H9 (cell line): Measurements from ENCODE around the gene HDHD3. TPM values are rescaled to one million over a fixed set of nuclear protein-coding genes. Genes with fewer than 3 reads are reported as not detected.

ENCODE experiments used
- DNase-seq: peaks from one replicate; pipeline ENCODE4 v3.0.0-alpha.2; 2017
- H2AFZ ChIP-seq: one replicate; pipeline ENCODE4 v1.6.1; 2013; ENCODE audit warnings: mild to moderate bottlenecking, low read length, control low read depth, moderate library complexity
- H2AK5ac ChIP-seq: 2 replicates; pipeline ENCODE4 v1.6.1; 2013; ENCODE audit warnings: low read length, control low read depth, mixed read lengths; ENCODE audit not compliant: insufficient read length
- H2BK120ac ChIP-seq: one replicate; pipeline ENCODE4 v1.6.1; 2013; ENCODE audit warnings: low read depth, mild to moderate bottlenecking, low read length, control low read depth, inconsistent platforms; ENCODE audit not compliant: poor library complexity, severe bottlenecking
- H2BK12ac ChIP-seq: 2 replicates; pipeline ENCODE4 v1.6.1; 2013; ENCODE audit warnings: low read length, control low read depth, mixed read lengths, low read depth; ENCODE audit not compliant: insufficient read length
- H2BK15ac ChIP-seq: 2 replicates; pipeline ENCODE4 v1.6.1; 2013; ENCODE audit warnings: low read depth, low read length, control low read depth
- H2BK20ac ChIP-seq: one replicate; pipeline ENCODE4 v1.6.1; 2013; ENCODE audit warnings: low read depth, mild to moderate bottlenecking, low read length, control low read depth, inconsistent platforms; ENCODE audit not compliant: poor library complexity, severe bottlenecking
- H2BK5ac ChIP-seq: 2 replicates; pipeline ENCODE4 v1.6.1; 2013; ENCODE audit warnings: low read length, control low read depth, mixed read lengths; ENCODE audit not compliant: insufficient read length
- H3K14ac ChIP-seq: 2 replicates; pipeline ENCODE4 v1.6.1; 2013; ENCODE audit warnings: low read length, control low read depth; ENCODE audit not compliant: insufficient read depth
- H3K18ac ChIP-seq: 2 replicates; pipeline ENCODE4 v1.6.1; 2013; ENCODE audit warnings: low read depth, mild to moderate bottlenecking, mixed read lengths, low read length, control low read depth; ENCODE audit not compliant: insufficient read length
- H3K23ac ChIP-seq: 2 replicates; pipeline ENCODE4 v1.6.1; 2013; ENCODE audit warnings: low read length, control low read depth, mixed read lengths, low read depth; ENCODE audit not compliant: insufficient read length
- H3K23me2 ChIP-seq: 2 replicates; pipeline ENCODE4 v1.6.1; 2013; ENCODE audit warnings: low read depth, mild to moderate bottlenecking, mixed read lengths, low read length, control low read depth; ENCODE audit not compliant: insufficient read length, poor library complexity, severe bottlenecking
- H3K27ac ChIP-seq: 2 replicates; pipeline ENCODE4 v1.5.1; 2013; ENCODE audit warnings: low read length, control low read depth, mixed read lengths, low read depth; ENCODE audit not compliant: insufficient read length
- H3K27me3 ChIP-seq: 2 replicates; pipeline ENCODE4 v1.6.1; 2013; ENCODE audit warnings: low read length, control low read depth, inconsistent platforms; ENCODE audit not compliant: insufficient read depth
- H3K4ac ChIP-seq: 2 replicates; pipeline ENCODE4 v1.6.1; 2013; ENCODE audit warnings: low read depth, mild to moderate bottlenecking, control low read depth, inconsistent platforms, low read length, moderate library complexity
- H3K4me1 ChIP-seq: 2 replicates; pipeline ENCODE4 v1.6.1; 2013; ENCODE audit warnings: low read length, control low read depth, inconsistent platforms; ENCODE audit not compliant: insufficient read depth
- H3K4me2 ChIP-seq: 2 replicates; pipeline ENCODE4 v1.6.1; 2013; ENCODE audit warnings: low read length, control low read depth, mixed read lengths; ENCODE audit not compliant: insufficient read length, insufficient read depth
- H3K56ac ChIP-seq: 2 replicates; pipeline ENCODE4 v1.6.1; 2013; ENCODE audit warnings: low read depth, mild to moderate bottlenecking, mixed read lengths, low read length, control low read depth; ENCODE audit not compliant: insufficient read length
- H3K79me1 ChIP-seq: 2 replicates; pipeline ENCODE4 v1.6.1; 2013; ENCODE audit warnings: low read depth, mild to moderate bottlenecking, moderate library complexity, low read length, control low read depth, inconsistent platforms; ENCODE audit not compliant: insufficient read depth, poor library complexity, severe bottlenecking
- H3K79me2 ChIP-seq: 2 replicates; pipeline ENCODE4 v1.6.1; 2013; ENCODE audit warnings: low read length, control low read depth, inconsistent platforms; ENCODE audit not compliant: insufficient read depth
- H3K9ac ChIP-seq: 2 replicates; pipeline ENCODE4 v1.6.1; 2013; ENCODE audit warnings: low read length, control low read depth, mixed read lengths; ENCODE audit not compliant: insufficient read length; ENCODE audit errors: extremely low read depth
- H3K9me3 ChIP-seq: one replicate; pipeline ENCODE4 v1.6.1; 2013; ENCODE audit warnings: low read depth, low read length, inconsistent platforms; ENCODE audit not compliant: control insufficient read depth
- H3T11ph ChIP-seq: one replicate; pipeline ENCODE4 v1.6.1; 2013; ENCODE audit warnings: mild to moderate bottlenecking, low read length, control low read depth, inconsistent platforms
- H4K20me1 ChIP-seq: one replicate; pipeline ENCODE4 v1.6.1; 2013; ENCODE audit not compliant: control insufficient read depth, insufficient read length, insufficient read depth
- H4K5ac ChIP-seq: 2 replicates; pipeline ENCODE4 v1.6.1; 2013; ENCODE audit warnings: low read depth, mild to moderate bottlenecking, mixed read lengths, low read length, control low read depth; ENCODE audit not compliant: insufficient read length
- H4K8ac ChIP-seq: replicated peaks from 2 replicates; pipeline ENCODE4 v1.6.1; 2013; ENCODE audit warnings: low read length, control low read depth, mixed read lengths, low read depth; ENCODE audit not compliant: insufficient read length
- H4K91ac ChIP-seq: 2 replicates; pipeline ENCODE4 v1.6.1; 2013; ENCODE audit warnings: low read depth, mild to moderate bottlenecking, moderate library complexity, mixed read lengths, low read length, control low read depth; ENCODE audit not compliant: insufficient read length
- H3K27ac Mint-ChIP-seq, 3 experiments: 2 replicates in 2 of 3; 3 replicates in 1 of 3; pipeline ENCODE4 v1.8.0; 2020 to 2021; ENCODE audit warnings: mixed read lengths in 3 of 3, mild to moderate bottlenecking in 1 of 3, moderate library complexity in 1 of 3
- H3K27me3 Mint-ChIP-seq: 2 replicates; pipeline ENCODE4 v1.8.0; 2021; ENCODE audit warnings: low read depth, mild to moderate bottlenecking, moderate library complexity, mixed read lengths
- H3K36me3 Mint-ChIP-seq, 3 experiments: 2 replicates in 2 of 3; 3 replicates in 1 of 3; pipeline ENCODE4 v1.8.0; 2020 to 2021; ENCODE audit warnings: low read depth in 3 of 3, mixed read lengths in 3 of 3; ENCODE audit not compliant: insufficient read depth in 1 of 3
- H3K4me1 Mint-ChIP-seq, 2 experiments: 2 replicates each; pipeline ENCODE4 v1.8.0; 2020; ENCODE audit warnings: mixed read lengths in 2 of 2
- H3K4me3 Mint-ChIP-seq, 2 experiments: 2 replicates in 1 of 2; 3 replicates in 1 of 2; pipeline ENCODE4 v1.8.0; 2020 to 2021; ENCODE audit warnings: mild to moderate bottlenecking in 2 of 2, mixed read lengths in 2 of 2, moderate library complexity in 1 of 2
- H3K9me3 Mint-ChIP-seq, 2 experiments: 2 replicates in 1 of 2; 3 replicates in 1 of 2; pipeline ENCODE4 v1.8.0; 2020; ENCODE audit warnings: mild to moderate bottlenecking in 2 of 2, mixed read lengths in 2 of 2, moderate library complexity in 1 of 2
- CTCF ChIP-seq: fragments of 200-600 bp; sonication (generic); conservative IDR thresholded peaks from 3 replicates; pipeline ENCODE4 v1.8.0; 2021; ENCODE audit warnings: antibody characterized with exemption, mild to moderate bottlenecking
- WGBS: extraction: QIAGEN DNeasy Blood & Tissue Kit; methylation state at CpG from one replicate; pipeline ENCODE4 v1.1.7; 2013; ENCODE audit warnings: missing lambda C conversion rate, low lambda C conversion rate, mixed read lengths; ENCODE audit not compliant: insufficient read length; ENCODE audit errors: extremely low coverage; 5-methylcytosine and 5-hydroxymethylcytosine counted together
- total RNA-seq: library from RNA; stranded (reverse); gene quantifications from 2 replicates; pipeline ENCODE4 v1.2.1, GENCODE V29; 2021

Gene HDHD3
- total RNA-seq, 1 experiment from 2014 or later, result 10.9 TPM

DNA sequence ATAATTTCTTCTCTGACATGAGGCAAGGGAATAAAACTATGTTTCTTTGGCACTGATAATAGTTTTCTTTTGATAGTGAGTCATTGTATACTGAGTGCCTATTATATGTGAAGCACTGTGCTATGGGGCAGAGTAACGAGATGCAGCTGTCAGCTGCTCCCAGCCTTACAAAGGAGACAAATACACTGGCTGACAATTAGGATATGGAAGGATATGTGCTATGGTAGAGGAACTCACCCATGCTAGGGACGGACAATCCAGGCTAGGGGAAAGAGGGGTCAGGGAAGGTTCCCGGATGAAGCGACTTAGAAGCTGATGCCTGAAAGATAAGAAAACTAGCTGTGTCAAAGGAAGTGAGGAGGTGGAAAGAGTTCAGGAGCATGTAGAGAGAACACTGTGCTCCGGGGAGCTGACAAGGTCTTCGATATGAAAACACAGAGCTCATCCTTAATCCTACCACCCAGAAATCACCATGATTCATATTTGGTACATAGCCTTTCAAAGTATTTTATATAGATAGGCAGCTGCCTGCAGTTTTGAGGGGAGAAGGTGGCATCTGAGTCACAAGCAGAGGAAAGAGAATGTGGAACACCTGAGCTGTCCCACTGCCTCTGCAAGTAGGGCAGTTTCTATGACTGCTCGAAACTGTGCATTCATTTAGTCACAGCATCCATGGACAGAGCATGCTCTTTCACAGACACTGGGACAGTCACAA, 15.3 kb downstream of the HDHD3 start:
- no peak overlapping the region for H3K14ac ChIP-seq
- H4K8ac ChIP-seq, result no peak overlapping the region
- Mint-ChIP-seq H3K9me3 (no peaks in the 10 kb centered on the region), H3K36me3 (no peaks in the 10 kb centered on the region; a peak in 1 of 7 replicates), H3K4me3 (no peak overlapping the region), H3K27me3 (no peaks in the 10 kb centered on the region), H3K4me1 (peaks cover 6 to 7% of the 10 kb centered on the region in 2 experiments), H3K27ac (no peak overlapping the region)
- no peak overlapping the region for H3K27ac ChIP-seq
- H2BK20ac ChIP-seq, result no peak overlapping the region
- no peaks in the 10 kb centered on the region for H4K20me1 ChIP-seq
- no peak overlapping the region for H2BK120ac ChIP-seq
- no peaks in the 10 kb centered on the region for H3K79me2 ChIP-seq
- no peak overlapping the region for H3K9ac ChIP-seq
- H3K56ac ChIP-seq, result no peak overlapping the region
- no peak overlapping the region for H3K23ac ChIP-seq
- H2BK15ac ChIP-seq, result no peak overlapping the region
- H3K4me2 ChIP-seq, result no peak overlapping the region
- no peak overlapping the region for H3T11ph ChIP-seq
- DNase-seq, result no peak
- H3K4me1 ChIP-seq, result no peaks in the 10 kb centered on the region; the same call in 1 of the 2 replicates
- no peak overlapping the region for H4K5ac ChIP-seq
- no peak overlapping the region for H2AFZ ChIP-seq
- WGBS, result no CpG with 5 or more reads among the region's 7 CpGs
- H3K23me2 ChIP-seq, result no peaks in the 10 kb centered on the region
- no peaks in the 10 kb centered on the region for H3K27me3 ChIP-seq
- H2BK5ac ChIP-seq, result no peak overlapping the region
- H3K18ac ChIP-seq, result no peak overlapping the region
- H4K91ac ChIP-seq, result no peak overlapping the region
- no peak overlapping the region for H2AK5ac ChIP-seq
- H3K79me1 ChIP-seq, result no peaks in the 10 kb centered on the region
- no peak for TF ChIP-seq CTCF
- H3K4ac ChIP-seq, result no peak overlapping the region
- H3K9me3 ChIP-seq, result no peaks in the 10 kb centered on the region
- no peak overlapping the region for H2BK12ac ChIP-seq
